ENCODE measurements around the gene PTPRK. TPM values are rescaled to one million over a fixed set of nuclear protein-coding genes. Genes with fewer than 3 reads are reported as not detected.
"Not testable (repeated sequence)": the region's sequence is repeated elsewhere in the genome, so short reads cannot be mapped to it uniquely, and the experiment has no call there.

Gene PTPRK
- total and polyA plus RNA-seq, 2 donors (not counting 1 experiment from before 2014, with no cell fraction given), result 19.4 to 75.5 TPM

- no peak overlapping the region for H3K27ac ChIP-seq (ENCODE audit: insufficient read depth, low read length)
- H3K9me3 ChIP-seq (ENCODE audit: control insufficient read depth, insufficient read depth, low read depth, low read length), result no peaks in the 10 kb centered on the region
- H3K36me3 ChIP-seq (ENCODE audit: control insufficient read depth, insufficient read depth, low read length), result no peaks in the 10 kb centered on the region
- no peaks in the 10 kb centered on the region for H3K79me2 ChIP-seq (ENCODE audit: control insufficient read depth, insufficient read depth, low read length)
- H4K20me1 ChIP-seq (ENCODE audit: control insufficient read depth, extremely low read depth, insufficient read depth, low read length), result no peaks in the 10 kb centered on the region
- no peak overlapping the region for H3K4me3 ChIP-seq (replicated peaks in 1 of 4; ENCODE audit: control extremely low read depth in 1 of 4, insufficient read depth in 1 of 4, low read depth in 3 of 4, low read length in 4 of 4)
- H2AFZ ChIP-seq (ENCODE audit: low read length), result no peak overlapping the region
- H3K4me1 ChIP-seq (ENCODE audit: control insufficient read depth, extremely low read depth, insufficient read depth, low read length), result no peaks in the 10 kb centered on the region
- TF ChIP-seq EZH2 (IDR thresholded peaks at IDR 0.05; ENCODE audit: low read length, missing control alignments), result no peak
- TF ChIP-seq, protein P1, sequence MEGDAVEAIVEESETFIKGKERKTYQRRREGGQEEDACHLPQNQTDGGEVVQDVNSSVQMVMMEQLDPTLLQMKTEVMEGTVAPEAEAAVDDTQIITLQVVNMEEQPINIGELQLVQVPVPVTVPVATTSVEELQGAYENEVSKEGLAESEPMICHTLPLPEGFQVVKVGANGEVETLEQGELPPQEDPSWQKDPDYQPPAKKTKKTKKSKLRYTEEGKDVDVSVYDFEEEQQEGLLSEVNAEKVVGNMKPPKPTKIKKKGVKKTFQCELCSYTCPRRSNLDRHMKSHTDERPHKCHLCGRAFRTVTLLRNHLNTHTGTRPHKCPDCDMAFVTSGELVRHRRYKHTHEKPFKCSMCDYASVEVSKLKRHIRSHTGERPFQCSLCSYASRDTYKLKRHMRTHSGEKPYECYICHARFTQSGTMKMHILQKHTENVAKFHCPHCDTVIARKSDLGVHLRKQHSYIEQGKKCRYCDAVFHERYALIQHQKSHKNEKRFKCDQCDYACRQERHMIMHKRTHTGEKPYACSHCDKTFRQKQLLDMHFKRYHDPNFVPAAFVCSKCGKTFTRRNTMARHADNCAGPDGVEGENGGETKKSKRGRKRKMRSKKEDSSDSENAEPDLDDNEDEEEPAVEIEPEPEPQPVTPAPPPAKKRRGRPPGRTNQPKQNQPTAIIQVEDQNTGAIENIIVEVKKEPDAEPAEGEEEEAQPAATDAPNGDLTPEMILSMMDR (conservative IDR thresholded peaks at IDR 0.05 in 1 of 2, IDR thresholded peaks at IDR 0.05 in 1 of 2; ENCODE audit: low read depth in 1 of 2, low read length in 2 of 2), result no peak
- H3K27me3 ChIP-seq (ENCODE audit: control insufficient read depth, insufficient read depth, low read length), result no peaks in the 10 kb centered on the region
- no peak overlapping the region for H3K9ac ChIP-seq (ENCODE audit: insufficient read depth, low read length)
- DNase-seq (ENCODE audit: low read depth in 2 of 2), result no peak
- H3K4me2 ChIP-seq (ENCODE audit: extremely low read depth, insufficient read depth, low read length), result no peak overlapping the region
Measured at GRCh38 chr6:127933852-127934840, 586.3 kb downstream of the PTPRK start.

DNA sequence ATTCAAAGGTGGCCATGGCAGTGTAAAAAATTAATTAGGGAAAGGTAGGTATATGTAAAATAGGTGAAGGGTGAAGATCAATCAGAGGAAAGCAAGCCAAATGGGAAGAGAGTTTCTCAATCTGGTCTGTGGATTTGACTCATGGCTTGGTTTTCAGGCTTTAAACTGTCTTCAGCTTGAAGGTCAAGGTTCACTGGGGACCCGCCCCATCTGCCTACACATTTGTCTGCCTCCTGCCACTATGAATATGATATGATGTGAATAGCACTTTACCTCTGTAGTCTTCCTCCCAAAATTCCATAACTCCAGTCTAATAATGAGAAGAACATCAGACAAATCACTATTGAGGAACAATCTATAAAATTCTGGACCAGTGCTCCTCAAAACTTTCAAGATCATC, 587.3 kb downstream of the PTPRK start:
- DNase-seq (ENCODE audit: low read depth in 2 of 2), result no peak
- H3K9me3 ChIP-seq (ENCODE audit: control insufficient read depth, insufficient read depth, low read depth, low read length), result no peaks in the 10 kb centered on the region
- TF ChIP-seq, protein P1 (conservative IDR thresholded peaks at IDR 0.05 in 1 of 2, IDR thresholded peaks at IDR 0.05 in 1 of 2; ENCODE audit: low read depth in 1 of 2, low read length in 2 of 2), result no peak
- H3K4me2 ChIP-seq (ENCODE audit: extremely low read depth, insufficient read depth, low read length), result no peak overlapping the region
- no peak overlapping the region for H3K4me3 ChIP-seq (replicated peaks in 1 of 4; ENCODE audit: control extremely low read depth in 1 of 4, insufficient read depth in 1 of 4, low read depth in 3 of 4, low read length in 4 of 4)
- H3K27me3 ChIP-seq (ENCODE audit: control insufficient read depth, insufficient read depth, low read length), result no peaks in the 10 kb centered on the region
- no peaks in the 10 kb centered on the region for H3K79me2 ChIP-seq (ENCODE audit: control insufficient read depth, insufficient read depth, low read length)
- no peak overlapping the region for H3K27ac ChIP-seq (ENCODE audit: insufficient read depth, low read length)
- no peaks in the 10 kb centered on the region for H4K20me1 ChIP-seq (ENCODE audit: control insufficient read depth, extremely low read depth, insufficient read depth, low read length)
- no peak overlapping the region for H3K9ac ChIP-seq (ENCODE audit: insufficient read depth, low read length)
- H3K4me1 ChIP-seq (ENCODE audit: control insufficient read depth, extremely low read depth, insufficient read depth, low read length), result no peaks in the 10 kb centered on the region
- no peak overlapping the region for H2AFZ ChIP-seq (ENCODE audit: low read length)
- no peaks in the 10 kb centered on the region for H3K36me3 ChIP-seq (ENCODE audit: control insufficient read depth, insufficient read depth, low read length)

DNA sequence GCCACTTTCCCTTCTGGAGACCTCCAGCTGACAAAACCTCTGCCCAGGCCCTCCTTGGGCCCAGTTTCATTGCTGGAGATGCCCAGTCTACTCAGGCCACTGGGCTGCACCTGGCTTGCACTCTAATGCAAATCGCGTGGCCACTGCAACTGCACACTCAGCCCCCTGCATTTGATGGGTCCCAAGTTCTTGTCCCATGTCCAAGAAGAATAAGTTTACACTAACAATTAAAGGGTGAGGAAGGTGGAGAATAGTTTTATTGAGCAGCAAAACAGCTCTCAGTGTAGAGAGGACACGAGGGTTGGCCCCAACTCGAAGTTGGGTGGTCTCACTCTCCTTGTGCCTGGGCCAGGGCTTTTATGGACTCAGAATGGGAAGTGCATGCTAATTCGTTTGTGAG, 587.7 kb downstream of the PTPRK start:
- no peak for DNase-seq (ENCODE audit: low read depth in 2 of 2)
- Histone ChIP-seq H4K20me1 (ENCODE audit: control insufficient read depth, extremely low read depth, insufficient read depth, low read length) (no peaks in the 10 kb centered on the region), H3K9me3 (ENCODE audit: control insufficient read depth, insufficient read depth, low read depth, low read length) (no peaks in the 10 kb centered on the region), H2AFZ (ENCODE audit: low read length) (no peak overlapping the region), H3K4me1 (ENCODE audit: control insufficient read depth, extremely low read depth, insufficient read depth, low read length) (no peaks in the 10 kb centered on the region), H3K79me2 (ENCODE audit: control insufficient read depth, insufficient read depth, low read length) (no peaks in the 10 kb centered on the region), H3K4me2 (ENCODE audit: extremely low read depth, insufficient read depth, low read length) (no peak overlapping the region), H3K36me3 (ENCODE audit: control insufficient read depth, insufficient read depth, low read length) (no peaks in the 10 kb centered on the region), H3K27me3 (ENCODE audit: control insufficient read depth, insufficient read depth, low read length) (no peaks in the 10 kb centered on the region), H3K9ac (ENCODE audit: insufficient read depth, low read length) (no peak overlapping the region), H3K27ac (ENCODE audit: insufficient read depth, low read length) (no peak overlapping the region), H3K4me3 (replicated peaks in 1 of 4; ENCODE audit: control extremely low read depth in 1 of 4, insufficient read depth in 1 of 4, low read depth in 3 of 4, low read length in 4 of 4) (no peak overlapping the region)
- TF ChIP-seq, protein P1 (conservative IDR thresholded peaks at IDR 0.05 in 1 of 2, IDR thresholded peaks at IDR 0.05 in 1 of 2; ENCODE audit: low read depth in 1 of 2, low read length in 2 of 2), result no peak
- TF ChIP-seq EZH2 (IDR thresholded peaks at IDR 0.05; ENCODE audit: low read length, missing control alignments), result no peak

- not testable (repeated sequence) for H3K79me2 ChIP-seq (ENCODE audit: control insufficient read depth, insufficient read depth, low read length); H3K4me3 ChIP-seq (replicated peaks in 1 of 4; ENCODE audit: control extremely low read depth in 1 of 4, insufficient read depth in 1 of 4, low read depth in 3 of 4, low read length in 4 of 4); H3K9ac ChIP-seq (ENCODE audit: insufficient read depth, low read length); H3K36me3 ChIP-seq (ENCODE audit: control insufficient read depth, insufficient read depth, low read length); H3K9me3 ChIP-seq (ENCODE audit: control insufficient read depth, insufficient read depth, low read depth, low read length); H2AFZ ChIP-seq (ENCODE audit: low read length); H3K4me1 ChIP-seq (ENCODE audit: control insufficient read depth, extremely low read depth, insufficient read depth, low read length); H3K27ac ChIP-seq (ENCODE audit: insufficient read depth, low read length); H4K20me1 ChIP-seq (ENCODE audit: control insufficient read depth, extremely low read depth, insufficient read depth, low read length); H3K27me3 ChIP-seq (ENCODE audit: control insufficient read depth, insufficient read depth, low read length); DNase-seq (ENCODE audit: low read depth in 2 of 2); H3K4me2 ChIP-seq (ENCODE audit: extremely low read depth, insufficient read depth, low read length)
Measured at GRCh38 chr6:127926441-127926840, 594.0 kb downstream of the PTPRK start.

All from fibroblast of lung (primary cell).